GM21529 (cell line): ENCODE measurements around the gene CSKMT.
"Not testable (repeated sequence)": the region's sequence is repeated elsewhere in the genome, so short reads cannot be mapped to it uniquely, and the experiment has no call there.

ENCODE experiments used
- ATAC-seq: cut with Tn5 transposase; IDR thresholded peaks from one replicate; pipeline ENCODE4 v1.9.1; 2021; ENCODE audit not compliant: unreplicated experiment

The CSKMT gene

DNA sequence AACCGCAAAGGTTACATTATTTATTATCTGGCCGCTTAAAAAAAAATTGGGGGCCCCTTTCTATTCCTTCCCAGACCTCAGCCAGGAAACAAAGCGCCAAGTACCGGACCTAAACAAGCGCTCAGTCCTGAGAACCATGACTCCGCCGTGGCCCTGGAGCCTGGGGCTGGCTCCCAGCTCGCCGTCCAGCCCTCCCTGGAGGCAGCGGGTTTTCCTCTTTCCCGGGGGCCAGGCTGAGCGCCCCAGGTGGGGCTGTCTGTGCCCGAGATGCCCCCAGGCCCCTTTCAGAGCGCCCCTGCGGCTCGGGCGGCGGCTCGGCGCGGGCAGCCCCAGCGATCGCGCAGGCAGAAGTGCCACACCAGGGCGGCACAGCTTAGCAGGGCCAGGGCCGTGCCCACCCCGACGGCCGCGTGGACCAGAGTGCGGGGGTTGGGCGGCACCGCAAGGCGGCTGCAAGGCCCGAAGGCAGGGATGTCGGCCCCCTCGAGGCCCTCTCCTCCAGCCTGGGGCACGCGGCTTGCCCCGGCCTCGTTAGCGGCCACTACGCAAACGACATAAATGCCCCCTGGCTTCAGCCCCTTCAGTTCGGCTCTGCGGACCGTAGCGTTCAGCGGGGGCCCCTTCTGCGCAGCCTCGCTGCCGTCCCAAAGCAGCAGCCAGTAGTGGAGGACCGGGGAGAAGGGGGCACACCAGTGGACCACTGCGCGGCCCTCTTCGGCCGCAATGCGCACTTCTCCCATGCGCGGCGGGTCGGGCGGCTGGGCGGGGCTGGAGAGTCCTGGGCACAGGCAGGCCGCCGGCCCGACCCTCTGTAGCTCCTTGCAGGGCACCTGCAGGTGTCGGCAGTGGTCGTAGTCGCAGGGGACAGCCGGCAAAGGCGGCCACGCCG, 22.6 kb downstream of the CSKMT start:
- ATAC-seq: no peak

DNA sequence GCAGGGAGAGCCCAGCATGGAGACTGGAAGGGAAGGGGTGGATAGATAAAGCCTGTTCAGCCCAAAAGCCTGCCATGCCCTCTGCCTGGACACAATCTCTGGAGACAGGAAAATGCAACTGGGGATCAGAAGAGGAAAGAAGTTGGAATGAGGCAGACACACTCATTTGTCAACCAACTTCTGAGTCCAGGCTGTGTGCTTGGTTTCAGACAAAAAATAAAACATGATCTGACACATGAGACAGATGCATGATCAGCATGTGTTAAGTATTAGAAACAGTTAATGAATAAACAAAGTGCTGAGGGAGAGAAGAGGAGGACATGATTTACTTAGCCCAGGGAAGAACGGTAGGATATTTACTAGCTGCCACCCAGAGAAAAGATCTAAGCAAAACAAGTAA, 23.4 kb downstream of the CSKMT start:
- ATAC-seq: no peak

DNA sequence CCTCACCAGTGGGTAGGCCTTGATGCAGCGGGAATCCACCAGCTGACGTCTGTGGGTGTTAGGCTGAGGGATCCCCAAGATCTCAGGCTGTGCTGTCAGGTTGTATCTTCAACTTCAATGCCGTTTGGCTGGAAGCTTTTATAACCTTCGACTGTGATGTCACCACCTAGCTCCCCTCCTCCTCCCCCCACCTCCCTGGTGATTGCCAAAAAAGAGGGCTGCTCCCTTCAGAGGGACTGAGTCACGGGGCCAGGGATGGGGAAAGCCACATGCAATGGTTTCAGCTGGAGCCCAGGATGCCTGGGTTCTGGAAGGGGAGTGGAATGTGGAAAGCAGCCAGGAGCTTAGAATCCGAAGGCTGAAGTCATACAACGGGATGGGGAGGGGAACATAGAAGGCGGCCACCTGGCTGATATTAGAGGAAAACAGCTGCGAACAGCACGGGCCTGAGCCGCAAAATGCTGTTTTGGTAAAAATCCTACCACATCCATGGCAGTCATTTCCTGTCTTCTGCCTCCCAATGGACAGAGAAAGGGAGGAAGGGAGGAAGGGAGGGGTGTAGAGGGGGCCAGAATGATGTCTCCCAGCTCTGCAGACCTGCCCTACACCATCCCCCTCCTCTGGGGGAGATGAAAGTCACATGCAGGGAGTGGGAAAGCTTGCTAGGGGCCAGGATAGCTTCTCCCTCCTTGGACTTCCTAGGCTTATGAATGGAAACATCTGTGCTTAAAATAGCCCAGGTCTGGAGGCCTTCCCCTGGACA, 24.5 kb downstream of the CSKMT start, which contains the start of gene LRRN4CL:
TSS of gene LRRN4CL (minus strand) at position 110 of the 763 bp plus-strand sequence. CDS start 1,022 bp downstream, outside the sequence.
- no peak for ATAC-seq

DNA sequence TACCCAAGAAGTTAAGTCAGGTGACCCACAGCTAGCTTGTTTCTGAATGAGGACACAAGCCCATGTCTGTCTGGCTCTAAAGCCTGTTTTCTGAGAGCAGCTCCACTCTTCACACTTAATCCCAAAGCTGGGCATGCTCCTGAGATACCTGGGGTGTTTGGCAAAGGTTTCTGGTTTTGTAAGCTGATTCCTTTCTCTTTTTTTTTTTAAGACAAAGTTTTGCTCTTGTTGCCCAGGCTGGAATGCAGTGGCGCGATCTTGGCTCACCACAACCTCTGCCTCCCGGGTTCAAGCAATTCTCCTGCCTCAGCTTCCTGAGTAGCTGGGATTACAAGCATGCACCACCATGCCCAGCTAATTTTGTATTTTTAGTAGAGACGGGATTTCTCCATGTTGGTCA, 28.5 kb downstream of the CSKMT start:
- not testable (repeated sequence) for ATAC-seq

DNA sequence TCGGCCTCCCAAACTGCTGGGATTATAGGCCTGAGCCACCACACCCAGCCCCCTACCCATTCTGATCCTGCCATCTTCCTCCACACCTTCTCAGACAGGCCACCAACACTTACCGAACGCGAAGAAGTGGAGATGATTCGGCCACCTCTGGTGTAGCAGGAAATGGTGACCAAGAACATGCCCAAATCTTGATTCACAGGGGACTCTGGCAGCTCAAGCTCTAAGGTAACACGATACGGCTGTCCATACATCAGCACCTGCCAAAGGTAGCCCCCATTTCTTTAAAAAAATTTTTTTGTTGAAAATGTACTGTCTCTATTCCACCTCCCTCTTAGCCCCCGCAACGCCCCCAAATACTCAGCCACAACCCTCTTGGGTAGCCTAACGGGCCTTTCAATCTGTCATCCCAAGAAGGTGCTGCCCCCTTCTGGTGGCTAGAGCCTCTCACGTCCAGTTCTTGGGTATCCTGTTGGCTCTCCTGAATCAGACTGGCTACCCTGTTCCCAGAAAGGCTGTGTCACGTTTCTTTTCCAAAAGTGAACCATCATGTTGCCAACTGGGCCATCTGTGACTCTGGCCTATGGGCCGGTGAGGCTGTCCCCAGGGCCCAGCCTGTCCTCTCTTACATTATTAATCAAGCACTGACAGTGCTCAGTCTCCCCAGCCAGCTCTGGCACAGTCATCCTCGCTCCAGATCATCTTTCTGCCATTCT, 29.5 kb downstream of the CSKMT start:
- ATAC-seq: no peak

DNA sequence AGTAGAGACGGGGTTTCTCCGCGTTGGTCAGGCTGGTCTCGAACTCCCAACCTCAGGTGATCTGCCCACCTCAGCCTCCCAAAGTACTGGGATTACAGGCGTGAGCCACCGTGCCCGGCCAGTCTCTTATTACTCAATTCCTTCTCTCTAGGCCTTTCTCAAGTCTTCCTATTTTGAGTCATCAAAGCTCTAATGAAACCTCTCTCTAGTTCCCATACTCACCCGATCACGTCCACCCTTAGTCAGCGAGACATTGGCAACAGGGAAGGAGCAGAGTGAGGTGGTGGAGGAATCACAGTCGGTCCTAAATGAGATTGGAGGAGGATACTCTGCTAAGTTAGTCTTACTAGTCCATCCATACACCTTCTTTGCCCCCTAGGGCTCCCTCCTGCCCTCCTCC, 37.1 kb downstream of the CSKMT start:
- no peak for ATAC-seq

DNA sequence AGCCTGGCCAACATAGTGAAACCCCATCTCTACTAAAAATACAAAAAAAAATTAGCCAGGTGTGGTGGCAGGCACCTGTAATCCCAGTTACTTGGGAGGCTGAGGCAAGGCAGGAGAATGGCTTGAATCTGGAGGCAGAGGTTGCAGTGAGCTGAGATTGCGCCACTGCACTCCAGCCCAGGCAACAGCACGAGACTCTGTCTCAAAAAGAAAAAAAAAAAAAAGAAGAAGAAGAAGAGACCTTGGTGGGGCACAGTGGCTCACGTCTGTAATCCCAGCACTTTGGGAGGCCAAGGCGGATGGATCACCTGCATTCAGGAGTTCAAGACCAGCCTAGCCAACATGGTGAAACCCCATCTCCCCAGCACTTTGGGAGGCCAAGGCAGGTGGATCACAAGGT, 38.8 kb downstream of the CSKMT start:
- not testable (repeated sequence) for ATAC-seq

DNA sequence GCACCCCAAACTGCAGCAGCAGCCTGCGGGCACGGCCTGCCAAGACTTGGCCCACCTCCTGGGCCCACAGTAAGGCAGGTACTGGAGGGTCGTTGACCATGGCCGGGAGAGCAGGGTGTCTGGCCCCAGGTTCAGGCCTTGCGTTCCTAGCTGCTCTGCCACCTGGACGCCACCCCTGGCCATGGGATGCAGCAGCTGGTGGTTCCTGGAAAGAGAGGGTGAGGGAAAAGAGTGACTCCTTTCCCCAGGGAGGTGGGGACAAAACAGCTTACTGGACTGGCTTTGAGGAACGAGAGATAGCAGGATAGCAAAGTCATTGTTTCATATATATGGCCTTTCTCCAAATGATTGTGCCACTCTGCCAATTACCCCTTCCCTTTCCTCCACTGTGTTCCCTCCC, 40.3 kb downstream of the CSKMT start:
- ATAC-seq: no peak

DNA sequence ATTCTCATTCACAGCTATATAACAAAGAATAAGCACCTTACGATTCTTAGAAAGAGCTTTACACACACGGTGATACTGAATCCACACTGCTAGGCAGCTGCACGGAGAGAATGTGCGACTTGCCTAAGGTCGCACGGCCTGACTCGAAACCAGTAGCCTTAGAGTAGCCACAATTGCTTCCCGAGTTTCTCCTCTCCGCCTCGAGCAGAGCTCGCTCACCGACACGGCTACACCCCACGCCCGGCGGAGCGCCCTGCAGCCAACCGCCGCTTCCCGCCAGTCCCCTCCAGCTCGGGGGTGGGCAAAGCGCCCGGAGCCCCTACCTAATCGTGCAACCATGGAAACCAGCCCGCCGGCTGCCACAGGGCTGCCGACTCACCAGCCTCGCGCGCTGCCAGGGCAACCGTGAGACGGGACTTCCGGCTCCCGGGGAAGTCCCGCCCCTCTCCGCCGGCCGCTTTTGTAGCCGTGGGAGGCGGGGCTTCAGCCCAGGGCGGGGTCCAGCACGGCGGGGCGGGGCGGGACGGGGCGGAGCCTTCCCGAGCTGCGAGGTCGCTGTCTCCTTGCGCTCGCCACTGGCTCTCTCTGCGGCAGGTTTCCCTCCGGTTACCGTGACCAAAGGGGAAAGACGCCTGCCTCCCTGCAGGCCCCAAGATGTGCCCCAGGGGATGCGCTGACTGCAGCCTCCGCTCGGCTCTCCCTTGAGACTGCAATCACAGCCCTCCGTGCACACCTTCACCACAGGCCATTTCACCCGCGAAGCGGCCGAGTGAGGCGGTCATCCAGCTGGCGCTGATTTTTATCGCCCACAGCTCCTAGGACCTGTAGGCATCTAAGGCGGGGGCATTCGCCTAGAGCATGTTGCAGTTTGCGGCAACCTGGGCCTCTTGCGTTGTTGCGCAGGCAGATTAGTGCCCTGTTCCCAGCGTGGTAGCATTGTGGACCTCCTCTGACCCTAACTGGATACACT, 41.1 kb downstream of the CSKMT start:
- peak; percentile 60 for ATAC-seq

DNA sequence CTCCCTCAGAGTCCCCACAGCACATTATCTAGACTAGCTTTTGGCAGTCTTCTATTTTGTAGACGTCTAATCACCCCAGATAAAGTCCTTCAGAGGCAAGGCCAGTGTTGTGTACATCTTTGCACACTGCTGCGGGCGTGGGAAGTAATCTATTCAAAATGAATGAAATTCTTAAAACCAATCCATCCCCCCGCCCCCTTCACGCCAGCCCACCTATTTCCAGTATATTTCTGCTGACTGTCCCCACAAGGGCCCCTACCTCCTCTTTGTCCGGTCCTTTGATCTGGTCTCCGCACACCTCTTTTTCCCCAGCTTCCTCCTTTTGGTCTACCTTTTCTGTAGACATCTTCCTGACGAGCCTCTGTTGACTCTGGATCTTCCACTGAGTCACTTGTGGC, 41.7 kb downstream of the CSKMT start:
- no peak for ATAC-seq

DNA sequence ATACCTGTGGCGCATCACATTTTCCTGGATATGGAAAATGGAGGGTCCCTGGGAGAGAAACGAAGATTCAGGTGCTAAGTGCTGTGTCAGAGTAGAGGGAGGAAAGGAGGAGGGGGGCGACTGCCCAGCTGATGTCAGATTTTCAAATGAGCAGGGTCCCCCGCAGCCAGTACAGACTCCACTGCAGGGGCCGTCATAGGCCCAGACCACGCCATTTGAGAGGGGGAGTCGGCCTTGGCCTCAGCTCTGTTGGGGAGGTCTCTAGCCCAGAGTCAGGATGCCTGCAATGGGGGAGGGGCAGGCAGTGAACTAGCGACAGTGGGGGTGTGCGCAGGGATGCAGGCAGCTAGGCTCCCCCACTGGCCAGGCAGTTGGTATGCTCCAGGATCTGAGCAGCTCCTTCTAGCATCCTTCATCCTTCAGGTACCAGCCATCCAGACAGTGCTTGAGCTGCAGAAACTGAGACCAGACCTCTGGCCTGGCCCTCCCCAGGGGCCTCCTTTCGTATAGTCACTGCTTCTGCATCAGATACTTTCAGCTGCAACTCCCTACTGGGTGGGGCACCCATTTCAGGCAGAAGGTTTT, 42.3 kb downstream of the CSKMT start, which contains the start of the genes BSCL2 and GNG3:
TSS of gene BSCL2 (minus strand) at position 148 of the 585 bp plus-strand sequence. CDS start 229 bp downstream, outside the sequence.
TSS of gene GNG3 (plus strand) at position 400 of the 585 bp plus-strand sequence. CDS start 620 bp downstream, outside the sequence.
- ATAC-seq: no peak

DNA sequence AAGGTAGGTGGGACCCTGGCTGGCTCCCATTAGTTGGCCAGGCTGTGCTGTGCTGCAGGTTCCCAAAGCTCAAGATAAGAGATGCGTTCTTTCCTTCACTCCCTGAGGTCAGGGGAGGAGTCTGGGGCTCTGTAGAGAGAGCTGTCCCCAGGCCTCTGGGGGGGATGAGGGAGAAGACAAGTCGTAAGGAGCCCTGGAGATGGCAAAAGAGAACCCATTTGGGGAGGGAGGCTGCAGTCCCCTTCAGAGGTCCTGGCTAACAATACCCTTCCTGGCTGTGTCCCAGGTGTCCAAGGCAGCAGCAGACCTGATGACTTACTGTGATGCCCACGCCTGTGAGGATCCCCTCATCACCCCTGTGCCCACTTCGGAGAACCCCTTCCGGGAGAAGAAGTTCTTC, 43.3 kb downstream of the CSKMT start:
- ATAC-seq: no peak

DNA sequence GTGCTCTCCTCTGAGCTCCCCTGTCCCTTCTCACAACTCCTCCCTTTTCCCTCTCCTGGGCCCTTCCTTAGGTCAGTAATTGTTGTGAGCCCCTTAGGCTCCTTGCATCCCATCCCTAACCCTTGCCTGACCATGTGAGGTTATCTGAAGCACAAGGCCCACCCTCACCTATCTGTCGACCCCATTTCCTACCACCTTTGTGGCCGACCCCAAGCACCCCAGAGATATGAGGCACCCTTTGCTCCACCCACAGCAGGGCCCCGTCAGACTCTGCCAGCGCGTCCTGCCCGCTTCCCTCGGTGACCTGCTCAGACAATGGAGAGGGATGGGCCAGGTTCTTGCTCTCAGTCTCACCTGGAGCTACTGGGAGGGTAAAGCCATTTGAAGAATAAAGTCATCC, 43.7 kb downstream of the CSKMT start:
- no peak for ATAC-seq

DNA sequence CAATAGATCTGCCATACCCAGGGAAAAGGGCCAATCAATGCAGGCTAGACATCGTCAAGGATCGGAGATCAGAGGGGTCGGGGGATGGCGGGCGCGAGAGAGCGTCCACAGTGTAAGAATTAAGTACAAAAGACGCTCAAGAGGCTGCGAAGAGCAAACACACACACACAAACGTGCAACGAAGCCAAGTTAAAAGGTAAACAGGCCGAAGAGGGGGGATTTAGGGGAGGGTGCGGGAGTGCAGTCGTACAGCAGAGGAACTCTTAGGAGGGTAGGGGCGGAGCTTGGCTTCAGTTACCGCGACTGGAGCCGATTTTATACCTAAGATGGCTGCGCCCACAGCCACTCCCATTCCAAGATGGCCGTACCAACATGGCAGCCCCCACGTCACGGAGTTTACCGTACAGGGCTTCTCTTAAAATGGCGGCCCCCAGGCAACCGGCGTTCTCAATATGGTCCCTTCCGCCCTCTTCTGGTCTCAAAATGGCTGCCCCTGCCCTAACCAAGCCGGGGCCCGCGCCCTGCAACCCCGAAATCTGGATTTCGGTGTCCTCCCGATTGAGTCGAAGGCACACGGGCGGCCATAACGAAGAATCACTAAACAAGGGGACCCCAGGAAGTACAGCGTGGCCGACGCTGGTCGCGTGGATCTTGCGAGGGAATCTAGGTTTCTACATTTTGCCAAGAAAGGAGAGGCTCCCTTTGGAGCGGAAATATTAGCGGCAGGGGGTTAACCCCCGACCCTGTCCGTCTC, 44.3 kb downstream of the CSKMT start:
- peak; percentile 70 for ATAC-seq

DNA sequence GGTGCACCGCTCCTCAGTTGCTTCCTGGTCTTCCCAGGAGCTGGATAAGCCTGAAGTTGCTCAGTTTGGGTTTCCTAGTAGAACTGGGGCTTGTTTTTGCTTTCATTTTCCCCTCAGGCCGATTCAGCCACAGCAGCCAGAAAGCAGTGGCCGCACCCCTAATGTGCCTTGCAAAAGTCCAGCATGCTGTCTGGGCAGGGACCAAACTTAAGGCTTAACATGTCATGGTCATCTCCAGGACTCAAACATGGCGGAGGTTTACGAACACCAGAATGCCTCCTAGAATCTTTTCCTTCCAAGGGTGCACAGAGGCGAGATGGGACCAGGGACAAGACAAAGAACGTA, 44.9 kb downstream of the CSKMT start:
- ATAC-seq: peak; percentile 6

DNA sequence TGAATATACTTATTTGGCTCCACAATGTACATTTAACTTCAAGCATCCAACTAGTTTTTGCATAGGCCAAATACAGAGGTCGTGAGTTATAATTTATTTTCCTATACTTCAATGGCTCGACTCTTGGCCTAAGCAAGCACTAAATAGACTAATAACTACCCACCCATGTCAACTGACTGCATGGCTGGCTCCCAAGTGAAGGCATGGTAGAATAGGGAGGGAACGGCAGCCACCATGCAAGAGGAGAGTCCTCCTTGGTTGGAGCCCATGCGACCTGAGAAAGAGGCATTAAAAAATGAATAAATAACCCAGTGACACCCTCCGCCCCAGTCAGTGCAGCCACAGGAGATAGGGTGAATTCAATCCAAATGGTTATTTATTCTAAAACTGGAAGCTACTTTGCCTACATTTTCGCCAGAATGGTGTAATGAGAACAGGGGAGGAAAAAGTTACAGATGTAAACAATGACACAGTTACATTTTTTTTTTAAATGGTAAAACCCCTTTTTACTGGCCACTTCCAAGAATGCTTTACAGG, 47.2 kb downstream of the CSKMT start:
- ATAC-seq: no peak

DNA sequence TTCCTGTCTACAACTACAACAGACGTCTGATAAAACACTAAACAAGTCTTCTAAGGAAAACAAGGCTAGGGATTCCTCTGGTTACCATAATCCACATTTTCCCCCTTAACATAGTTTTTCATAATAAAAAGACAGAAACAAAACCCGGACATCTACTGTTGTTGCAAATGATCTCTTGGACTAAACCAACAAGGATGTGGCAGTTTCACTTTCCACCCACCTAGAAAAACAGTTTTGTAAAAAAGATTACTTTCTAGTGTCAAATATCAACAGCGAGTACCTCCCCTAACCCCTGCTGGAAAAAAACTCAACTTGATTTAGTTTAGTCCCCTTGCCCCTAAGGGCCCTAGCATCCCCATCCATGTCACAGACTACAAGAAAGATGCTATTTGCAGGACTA, 47.7 kb downstream of the CSKMT start:
- no peak for ATAC-seq

DNA sequence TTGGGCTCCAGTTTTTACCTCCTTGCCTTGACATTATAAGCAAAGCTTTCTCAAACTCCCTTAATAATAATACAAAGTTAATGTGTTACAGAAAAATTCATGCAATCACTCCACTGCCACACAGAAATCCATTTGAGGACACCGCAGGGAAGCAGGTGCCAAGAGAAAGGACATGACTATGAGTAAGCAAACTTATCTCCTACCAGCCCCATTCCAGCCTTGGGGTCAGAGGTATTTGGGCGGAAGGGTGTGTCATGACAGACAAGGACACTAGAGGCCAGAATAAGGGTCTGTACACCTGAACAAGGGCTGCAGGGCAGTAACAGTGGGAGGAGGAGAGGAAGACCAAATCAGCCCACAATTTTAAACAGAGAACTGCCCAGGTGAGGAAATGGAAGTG, 48.2 kb downstream of the CSKMT start:
- no peak for ATAC-seq
